Measurements from ENCODE around the gene PIK3R5. TPM values are rescaled to one million over a fixed set of nuclear protein-coding genes. Genes with fewer than 3 reads are reported as not detected.

PIK3R5 gene
- total RNA-seq, 1 experiment from 2014 or later: not detected

- Mint-ChIP-seq H3K4me3 (ENCODE audit: unreplicated experiment) (no peak overlapping the region), H3K27me3 (ENCODE audit: insufficient read depth, unreplicated experiment) (peaks cover 5% of the 10 kb centered on the region), H3K9me3 (ENCODE audit: unreplicated experiment) (peaks cover 8% of the 10 kb centered on the region), H3K4me1 (ENCODE audit: low read depth, unreplicated experiment) (no peaks in the 10 kb centered on the region), H3K27ac (ENCODE audit: unreplicated experiment) (no peak overlapping the region), H3K36me3 (ENCODE audit: insufficient read depth, unreplicated experiment) (no peaks in the 10 kb centered on the region)
- Histone ChIP-seq H3K4me3 (ENCODE audit: low read depth, low read length) (no peak overlapping the region), H3K36me3 (ENCODE audit: control insufficient read depth, insufficient read depth, low read length) (no peaks in the 10 kb centered on the region), H3K9me3 (no peaks in the 10 kb centered on the region), H3K27me3 (replicated peaks; ENCODE audit: control insufficient read depth, insufficient read depth, low read length) (no peaks in the 10 kb centered on the region), H3K4me1 (no peaks in the 10 kb centered on the region)
- POLR2A ChIA-PET: no interaction called here
- intact Hi-C loops (cut with micrococcal nuclease; ENCODE audit: unreplicated experiment): no loop called here
- BruUV-seq (replicated peaks): no TSS peak
- CTCF ChIA-PET: no interaction called here
- no peak for TF ChIP-seq CTCF (IDR thresholded peaks at IDR 0.05; ENCODE audit: insufficient read depth in 1 of 2, low read depth in 1 of 2, low read length in 1 of 2, severe bottlenecking in 1 of 2, unreplicated experiment in 1 of 2)
- no peak for DNase-seq
Observed at GRCh38 chr17:8944748-8945147, 20.8 kb downstream of the PIK3R5 start.

- no peak for TF ChIP-seq CTCF (IDR thresholded peaks at IDR 0.05; ENCODE audit: insufficient read depth in 1 of 2, low read depth in 1 of 2, low read length in 1 of 2, severe bottlenecking in 1 of 2, unreplicated experiment in 1 of 2)
- no peak overlapping the region for H3K4me3 Mint-ChIP-seq (ENCODE audit: unreplicated experiment)
- CTCF ChIA-PET: no interaction called here
Observed at GRCh38 chr17:8944083-8944482, 21.4 kb downstream of the PIK3R5 start.

GRCh38 chr17:8941980-8942622 is 23.4 kb downstream of the PIK3R5 start:
- Mint-ChIP-seq H3K36me3 (ENCODE audit: insufficient read depth, unreplicated experiment) (no peaks in the 10 kb centered on the region), H3K27me3 (ENCODE audit: insufficient read depth, unreplicated experiment) (peaks cover 7% of the 10 kb centered on the region), H3K9me3 (ENCODE audit: unreplicated experiment) (peaks cover 5% of the 10 kb centered on the region), H3K4me3 (ENCODE audit: unreplicated experiment) (no peak overlapping the region), H3K27ac (ENCODE audit: unreplicated experiment) (no peak overlapping the region), H3K4me1 (ENCODE audit: low read depth, unreplicated experiment) (no peaks in the 10 kb centered on the region)
- DNase-seq: no peak
- ChIA-PET POLR2A (no interaction called here), CTCF (no interaction called here)
- Histone ChIP-seq H3K36me3 (ENCODE audit: control insufficient read depth, insufficient read depth, low read length) (no peaks in the 10 kb centered on the region), H3K27me3 (replicated peaks; ENCODE audit: control insufficient read depth, insufficient read depth, low read length) (no peaks in the 10 kb centered on the region), H3K4me3 (ENCODE audit: low read depth, low read length) (no peak overlapping the region), H3K4me1 (no peaks in the 10 kb centered on the region), H3K9me3 (no peaks in the 10 kb centered on the region)
- TF ChIP-seq CTCF (IDR thresholded peaks at IDR 0.05; ENCODE audit: insufficient read depth in 1 of 2, low read depth in 1 of 2, low read length in 1 of 2, severe bottlenecking in 1 of 2, unreplicated experiment in 1 of 2): no peak
- BruUV-seq (replicated peaks): no TSS peak
- intact Hi-C loops (cut with micrococcal nuclease; ENCODE audit: unreplicated experiment): no loop called here

More at GRCh38 chr17:8944083-8944482, 21.4 kb downstream of the PIK3R5 start:
- no peak for DNase-seq
- no peaks in the 10 kb centered on the region for H3K27me3 ChIP-seq (replicated peaks; ENCODE audit: control insufficient read depth, insufficient read depth, low read length)
- H3K9me3 Mint-ChIP-seq (ENCODE audit: unreplicated experiment): peaks cover 8% of the 10 kb centered on the region
- no peaks in the 10 kb centered on the region for H3K4me1 ChIP-seq
- no peaks in the 10 kb centered on the region for H3K4me1 Mint-ChIP-seq (ENCODE audit: low read depth, unreplicated experiment)
- peaks cover 5% of the 10 kb centered on the region for H3K27me3 Mint-ChIP-seq (ENCODE audit: insufficient read depth, unreplicated experiment)
- H3K36me3 ChIP-seq (ENCODE audit: control insufficient read depth, insufficient read depth, low read length): no peaks in the 10 kb centered on the region
- BruUV-seq (replicated peaks): no TSS peak
- H3K36me3 Mint-ChIP-seq (ENCODE audit: insufficient read depth, unreplicated experiment): no peaks in the 10 kb centered on the region
- H3K27ac Mint-ChIP-seq (ENCODE audit: unreplicated experiment): no peak overlapping the region
- intact Hi-C loops (cut with micrococcal nuclease; ENCODE audit: unreplicated experiment): no loop called here
- POLR2A ChIA-PET: no interaction called here
- no peak overlapping the region for H3K4me3 ChIP-seq (ENCODE audit: low read depth, low read length)
- H3K9me3 ChIP-seq: no peaks in the 10 kb centered on the region
